AG08396 (cell line): ENCODE data around the gene KCNJ12.
"Not testable (repeated sequence)": the region's sequence is repeated elsewhere in the genome, so short reads cannot be mapped to it uniquely, and the experiment has no call there.

ENCODE experiments used
- DNase-seq: peaks from one replicate; pipeline ENCODE4 v3.0.0; 2012; ENCODE audit warnings: low spot score, mixed read lengths

KCNJ12 gene

GRCh38 chr17:21452377-21453143, 76.4 kb downstream of the KCNJ12 start:
- DNase-seq = peak; percentile 34

- DNase-seq = no peak
Measured at GRCh38 chr17:21453144-21453898, 77.2 kb downstream of the KCNJ12 start.

GRCh38 chr17:21454006-21454405, 77.8 kb downstream of the KCNJ12 start:
- not testable (repeated sequence) for DNase-seq

- DNase-seq = no peak
Measured at GRCh38 chr17:21454441-21454840, 78.3 kb downstream of the KCNJ12 start.

GRCh38 chr17:21455761-21456160, 79.6 kb downstream of the KCNJ12 start:
- DNase-seq = no peak

- not testable (repeated sequence) for DNase-seq
Measured at GRCh38 chr17:21456449-21456848, 80.3 kb downstream of the KCNJ12 start.

- DNase-seq = peak; percentile 94
Measured at GRCh38 chr17:21457051-21458026, 81.2 kb downstream of the KCNJ12 start.

GRCh38 chr17:21458054-21458453, 81.9 kb downstream of the KCNJ12 start:
- DNase-seq = no peak

GRCh38 chr17:21459536-21459935, 83.4 kb downstream of the KCNJ12 start:
- no peak for DNase-seq

GRCh38 chr17:21460358-21460757, 84.2 kb downstream of the KCNJ12 start:
- peak; percentile 70 for DNase-seq

GRCh38 chr17:21462237-21462636, 86.1 kb downstream of the KCNJ12 start:
- DNase-seq = no peak

GRCh38 chr17:21463204-21463661, 87.1 kb downstream of the KCNJ12 start:
- DNase-seq = no peak

GRCh38 chr17:21463779-21464407, 87.7 kb downstream of the KCNJ12 start:
- DNase-seq = no peak

- no peak for DNase-seq
Measured at GRCh38 chr17:21464611-21465021, 88.5 kb downstream of the KCNJ12 start.

- no peak for DNase-seq
Measured at GRCh38 chr17:21466550-21466949, 90.4 kb downstream of the KCNJ12 start.

GRCh38 chr17:21467196-21467595, 91.0 kb downstream of the KCNJ12 start:
- no peak for DNase-seq

GRCh38 chr17:21467739-21468490, 91.8 kb downstream of the KCNJ12 start:
- no peak for DNase-seq
